ENCODE measurements around the gene FEM1C.
"Not testable (repeated sequence)": the region's sequence is repeated elsewhere in the genome, so short reads cannot be mapped to it uniquely, and the experiment has no call there.

GRCh38 chr5:115479166-115479873 lies 65.3 kb downstream of the FEM1C start:
- not testable (repeated sequence) for TF ChIP-seq POLR2AphosphoS5 (IDR thresholded peaks at IDR 0.05; ENCODE audit: low read depth, low read length); REST (IDR thresholded peaks at IDR 0.05; ENCODE audit: insufficient read depth in 1 of 2, low read depth in 2 of 2, low read length in 1 of 2); CTCF (IDR thresholded peaks at IDR 0.05); TCF7L2 (IDR thresholded peaks at IDR 0.05; ENCODE audit: low read depth, low read length); SIN3A (IDR thresholded peaks at IDR 0.05; ENCODE audit: borderline replicate concordance, insufficient read depth, low read depth, low read length)

Measured in Panc1 (cell line).